Activated CD8-positive, alpha-beta memory T cell treated with anti-CD3 and anti-CD28 coated beads, Interleukin-2, amount 10 ng/mL, durations not matched to agents 7 days and 5 days (primary cell): ENCODE results near the gene NCAM2. TPM values are rescaled to one million over a fixed set of nuclear protein-coding genes. Genes with fewer than 3 reads are reported as not detected.

Experiments used
- ATAC-seq: fragments of 150-1000 bp; cut with Tn5 transposase; one replicate; pipeline ENCODE4 v1.10.0; 2021; ENCODE audit warnings: moderate library complexity
- CTCF ChIA-PET: fragments of 350-600 bp; sonication (Branson Sonifier 250); formaldehyde crosslinking; loops from one replicate; lab custom pipeline; 2021; ENCODE audit warnings: antibody characterized with exemption; lab: Charles Lee
- DNase-seq: peaks from one replicate; pipeline ENCODE4 v3.0.0-alpha.2; 2020
- H3K27ac Mint-ChIP-seq: one replicate; pipeline ENCODE4 v1.8.0; 2021; ENCODE audit warnings: mild to moderate bottlenecking, mixed read lengths
- H3K27me3 Mint-ChIP-seq: one replicate; pipeline ENCODE4 v1.8.0; 2021; ENCODE audit warnings: mixed read lengths
- H3K36me3 Mint-ChIP-seq: one replicate; pipeline ENCODE4 v1.8.0; 2021; ENCODE audit warnings: mild to moderate bottlenecking, mixed read lengths
- H3K4me1 Mint-ChIP-seq: one replicate; pipeline ENCODE4 v1.8.0; 2021; ENCODE audit warnings: mixed read lengths
- H3K4me3 Mint-ChIP-seq: one replicate; pipeline ENCODE4 v1.8.0; 2021; ENCODE audit warnings: mild to moderate bottlenecking, moderate library complexity, mixed read lengths
- H3K9me3 Mint-ChIP-seq: one replicate; pipeline ENCODE4 v1.8.0; 2022; ENCODE audit warnings: low read depth, mixed read lengths
- total RNA-seq, 2 experiments: library from RNA; stranded (reverse); gene quantifications; one replicate each; pipeline ENCODE4 v1.2.3, GENCODE V29; 2021

NCAM2 gene
- total RNA-seq, 2 experiments from 2014 or later: not detected

DNA sequence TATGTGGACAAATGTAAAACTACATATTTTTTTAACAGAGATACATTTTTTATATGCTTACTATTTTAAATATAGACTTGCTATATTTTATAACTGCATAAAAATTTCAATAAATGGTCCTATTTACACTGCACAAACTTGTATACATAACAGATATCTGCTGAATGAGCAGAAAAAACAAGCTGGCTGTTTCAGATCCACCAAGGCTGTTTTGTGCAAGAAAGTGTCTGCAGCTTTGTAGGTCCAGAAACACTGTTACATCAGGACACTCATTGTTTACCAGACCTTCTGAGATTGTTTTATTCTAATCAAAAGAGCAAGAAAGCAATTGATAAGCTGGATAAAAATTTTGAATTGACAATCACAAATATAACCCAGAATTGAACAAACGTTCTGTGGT is 99.3 kb downstream of the NCAM2 start:
- no peak overlapping the region for H3K27ac Mint-ChIP-seq
- H3K4me3 Mint-ChIP-seq: no peak overlapping the region
- H3K36me3 Mint-ChIP-seq: no peaks in the 10 kb centered on the region
- no peaks in the 10 kb centered on the region for H3K4me1 Mint-ChIP-seq
- no peaks in the 10 kb centered on the region for H3K27me3 Mint-ChIP-seq
- DNase-seq (no peak), ATAC-seq (no peak)
- H3K9me3 Mint-ChIP-seq: no peaks in the 10 kb centered on the region
- CTCF ChIA-PET: no interaction called here

DNA sequence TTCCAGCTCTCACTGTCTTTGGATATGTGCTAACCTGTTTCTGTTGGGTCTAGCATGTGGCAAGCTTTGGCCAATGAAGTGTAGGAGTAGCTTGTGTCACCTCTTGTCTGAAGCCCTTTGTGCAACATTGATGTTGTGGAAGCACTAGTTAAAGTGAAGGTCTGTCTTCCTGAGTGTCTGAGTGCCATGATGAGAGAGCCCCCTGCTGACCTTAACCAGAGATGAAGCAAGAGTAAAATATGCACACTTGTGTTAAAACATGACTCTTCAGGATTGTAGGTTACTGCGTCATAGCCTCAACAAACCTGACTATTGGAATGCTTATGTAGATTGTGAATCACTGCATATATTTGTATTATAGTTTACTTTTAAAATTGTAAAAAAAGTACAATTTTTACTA is 103.7 kb downstream of the NCAM2 start:
- CTCF ChIA-PET: no interaction called here
- Mint-ChIP-seq H3K27me3 (no peaks in the 10 kb centered on the region), H3K4me1 (no peaks in the 10 kb centered on the region), H3K4me3 (no peak overlapping the region), H3K9me3 (no peaks in the 10 kb centered on the region), H3K27ac (no peak overlapping the region), H3K36me3 (no peaks in the 10 kb centered on the region)
- DNase-seq (no peak), ATAC-seq (no peak)

DNA sequence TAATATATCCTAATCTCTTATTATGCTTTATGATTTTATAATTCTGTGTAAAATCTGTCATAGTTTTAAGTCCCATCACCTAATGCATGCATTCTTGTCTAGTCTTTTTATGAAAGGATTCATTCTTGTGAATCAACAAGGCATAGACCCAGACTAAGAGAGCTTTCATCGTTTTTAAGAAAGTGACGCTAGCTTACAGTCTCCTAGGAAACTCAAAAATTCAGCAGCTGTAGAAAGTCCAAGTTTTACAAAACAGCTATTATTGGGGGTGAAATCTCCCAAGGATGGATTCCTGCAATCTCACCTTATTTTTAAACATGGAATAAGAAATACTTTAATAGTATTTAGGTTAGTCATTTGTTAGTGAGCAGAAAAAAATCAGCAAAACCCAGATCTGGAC is 104.7 kb downstream of the NCAM2 start:
- Mint-ChIP-seq H3K27ac (no peak overlapping the region), H3K27me3 (no peaks in the 10 kb centered on the region), H3K36me3 (no peaks in the 10 kb centered on the region), H3K9me3 (no peaks in the 10 kb centered on the region), H3K4me1 (no peaks in the 10 kb centered on the region), H3K4me3 (no peak overlapping the region)
- DNase-seq: no peak
- CTCF ChIA-PET: no interaction called here
- no peak for ATAC-seq

DNA sequence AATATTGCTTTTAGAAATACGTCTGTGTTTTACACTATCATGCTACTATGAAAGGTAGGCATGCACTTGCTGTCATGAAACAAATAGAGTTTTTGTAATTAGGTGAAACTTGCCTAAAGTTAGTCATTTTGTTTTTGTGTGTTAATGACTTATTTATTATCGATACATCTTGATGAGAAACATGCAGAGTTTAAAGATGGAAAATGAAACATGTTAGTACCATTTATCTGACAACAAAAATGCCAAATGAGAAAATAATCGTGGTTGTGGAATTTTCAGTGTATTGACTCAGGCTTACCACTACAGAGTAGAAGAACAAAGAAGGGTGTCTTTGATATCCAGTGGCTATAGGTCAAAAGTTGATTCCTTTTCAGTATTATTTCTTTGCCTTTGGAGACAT is 105.5 kb downstream of the NCAM2 start:
- CTCF ChIA-PET: no interaction called here
- no peak overlapping the region for H3K4me3 Mint-ChIP-seq
- H3K27me3 Mint-ChIP-seq: no peaks in the 10 kb centered on the region
- no peaks in the 10 kb centered on the region for H3K36me3 Mint-ChIP-seq
- ATAC-seq (no peak), DNase-seq (no peak)
- no peaks in the 10 kb centered on the region for H3K4me1 Mint-ChIP-seq
- H3K9me3 Mint-ChIP-seq: no peaks in the 10 kb centered on the region
- H3K27ac Mint-ChIP-seq: no peak overlapping the region

DNA sequence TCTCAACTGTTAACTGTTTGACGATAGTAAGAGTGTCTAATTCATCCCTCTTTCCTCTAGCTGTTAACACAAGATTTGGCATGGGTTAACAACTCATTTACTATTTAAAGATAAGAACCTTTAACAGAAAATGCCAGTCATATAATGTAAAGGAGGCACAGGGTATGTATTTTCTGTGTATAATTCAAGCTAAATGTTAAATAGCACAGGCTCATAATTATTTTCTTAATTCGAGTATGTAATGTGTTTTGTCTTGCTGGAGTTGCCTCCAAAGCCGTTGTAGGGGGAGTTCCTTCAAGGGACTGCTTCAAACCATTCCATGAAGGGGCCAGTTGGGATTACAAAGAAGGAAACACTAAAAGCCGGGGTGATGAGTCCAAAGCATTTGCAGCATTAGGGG is 111.5 kb downstream of the NCAM2 start:
- CTCF ChIA-PET: no interaction called here
- no peaks in the 10 kb centered on the region for H3K27me3 Mint-ChIP-seq
- no peaks in the 10 kb centered on the region for H3K9me3 Mint-ChIP-seq
- H3K4me1 Mint-ChIP-seq: no peaks in the 10 kb centered on the region
- no peaks in the 10 kb centered on the region for H3K36me3 Mint-ChIP-seq
- H3K27ac Mint-ChIP-seq: no peak overlapping the region
- ATAC-seq (no peak), DNase-seq (no peak)
- H3K4me3 Mint-ChIP-seq: no peak overlapping the region

DNA sequence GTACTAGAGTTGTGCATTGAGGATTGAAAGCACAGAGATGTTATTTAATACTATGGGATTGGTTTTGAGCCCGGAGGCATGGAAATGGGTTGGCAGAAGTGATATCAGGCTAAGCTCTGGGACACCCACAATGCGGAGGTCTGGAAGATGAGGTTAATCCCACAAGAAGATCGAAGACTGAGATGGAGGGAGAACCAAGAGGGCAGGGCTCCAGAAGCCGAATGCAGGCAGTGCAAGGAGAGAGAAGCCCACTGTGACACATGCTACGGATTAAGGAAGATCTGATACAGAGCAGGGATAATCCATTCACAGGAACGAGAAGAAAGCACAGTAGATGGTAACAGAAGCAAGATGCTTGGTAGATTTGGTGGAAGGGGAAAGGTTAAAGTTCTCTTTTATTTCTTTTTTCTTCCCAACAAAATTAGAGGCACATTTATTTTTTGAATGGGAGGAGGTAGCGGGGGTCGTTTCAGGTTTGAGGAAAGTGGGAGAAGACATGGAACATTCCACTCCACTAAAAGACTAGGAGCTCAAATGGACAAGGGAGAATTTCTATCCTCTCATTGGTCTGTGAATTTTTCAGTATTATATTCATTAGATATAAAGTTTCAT is 113.2 kb downstream of the NCAM2 start:
- Mint-ChIP-seq H3K4me3 (no peak overlapping the region), H3K4me1 (no peaks in the 10 kb centered on the region), H3K36me3 (no peaks in the 10 kb centered on the region), H3K9me3 (no peaks in the 10 kb centered on the region), H3K27ac (no peak overlapping the region), H3K27me3 (no peaks in the 10 kb centered on the region)
- no peak for DNase-seq
- CTCF ChIA-PET: no interaction called here
- no peak for ATAC-seq

DNA sequence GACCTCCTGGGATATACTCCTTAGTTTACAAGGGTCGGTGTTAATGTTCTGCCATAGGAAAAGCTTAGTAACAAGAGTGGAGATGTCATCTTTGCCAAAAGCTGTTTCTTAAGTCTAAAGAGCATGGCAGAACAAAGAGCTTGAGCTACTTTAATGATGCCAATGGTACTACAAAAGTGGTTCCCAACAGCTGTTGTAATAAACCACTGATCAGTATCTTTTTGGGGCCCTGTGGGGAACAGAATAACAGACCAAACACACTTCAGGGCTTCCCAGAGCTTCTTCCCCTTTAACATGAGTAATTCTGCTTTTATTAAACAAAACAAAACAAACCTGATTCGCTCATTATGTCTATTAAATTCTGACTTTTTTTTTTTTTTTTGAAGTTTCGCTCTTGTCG is 116.3 kb downstream of the NCAM2 start:
- H3K27me3 Mint-ChIP-seq: no peaks in the 10 kb centered on the region
- no peak overlapping the region for H3K4me3 Mint-ChIP-seq
- CTCF ChIA-PET: interaction anchor here (0.6 kb wide), 1 partner anchor 719 kb away, joined by 4 read pairs; no protein-coding TSS in a partner anchor
- no peaks in the 10 kb centered on the region for H3K4me1 Mint-ChIP-seq
- no peaks in the 10 kb centered on the region for H3K9me3 Mint-ChIP-seq
- H3K27ac Mint-ChIP-seq: no peak overlapping the region
- H3K36me3 Mint-ChIP-seq: no peaks in the 10 kb centered on the region
- ATAC-seq (no peak), DNase-seq (no peak)

DNA sequence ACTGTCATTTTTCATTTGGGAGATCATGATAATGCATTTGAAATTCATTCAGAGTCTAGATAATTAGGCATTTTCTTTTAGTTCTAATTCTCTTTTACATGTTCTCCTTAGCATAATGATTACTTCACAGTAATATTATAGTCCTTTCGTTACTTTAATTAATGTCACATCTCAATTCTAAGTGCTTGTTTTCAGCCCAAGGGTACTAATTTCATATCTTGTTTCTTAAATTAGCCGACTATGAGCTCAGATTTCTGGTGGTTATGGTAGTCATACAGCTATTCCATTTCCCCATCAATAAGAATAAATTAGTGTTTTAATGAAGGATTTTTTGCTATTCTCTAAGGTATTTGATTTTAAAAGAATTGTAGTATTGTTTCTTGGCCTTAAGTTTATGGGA is 120.9 kb downstream of the NCAM2 start:
- H3K27me3 Mint-ChIP-seq: no peaks in the 10 kb centered on the region
- no peak overlapping the region for H3K27ac Mint-ChIP-seq
- no peaks in the 10 kb centered on the region for H3K36me3 Mint-ChIP-seq
- no peak overlapping the region for H3K4me3 Mint-ChIP-seq
- no peaks in the 10 kb centered on the region for H3K4me1 Mint-ChIP-seq
- ATAC-seq: no peak
- H3K9me3 Mint-ChIP-seq: peaks cover 3% of the 10 kb centered on the region
- CTCF ChIA-PET: no interaction called here
- no peak for DNase-seq

DNA sequence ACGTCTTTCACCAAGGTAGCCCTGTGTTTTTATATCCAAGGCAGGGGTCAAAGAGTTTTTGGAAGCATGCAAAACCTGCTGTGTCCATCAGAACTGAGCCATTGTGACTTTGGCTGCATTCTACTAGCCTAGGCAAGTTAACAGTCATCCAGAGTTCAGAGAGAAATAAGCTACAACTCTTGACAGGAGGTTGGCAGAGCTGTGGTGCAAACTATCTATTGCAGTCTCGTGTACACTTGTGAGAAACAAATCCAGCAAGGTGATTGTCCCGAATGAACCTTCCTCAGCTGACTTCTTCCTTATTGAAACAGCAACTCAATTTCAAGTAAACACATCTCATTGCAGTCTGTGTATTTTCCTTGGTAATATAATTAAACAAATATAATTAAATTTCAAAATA is 124.5 kb downstream of the NCAM2 start:
- CTCF ChIA-PET: no interaction called here
- ATAC-seq: no peak
- no peaks in the 10 kb centered on the region for H3K4me1 Mint-ChIP-seq

DNA sequence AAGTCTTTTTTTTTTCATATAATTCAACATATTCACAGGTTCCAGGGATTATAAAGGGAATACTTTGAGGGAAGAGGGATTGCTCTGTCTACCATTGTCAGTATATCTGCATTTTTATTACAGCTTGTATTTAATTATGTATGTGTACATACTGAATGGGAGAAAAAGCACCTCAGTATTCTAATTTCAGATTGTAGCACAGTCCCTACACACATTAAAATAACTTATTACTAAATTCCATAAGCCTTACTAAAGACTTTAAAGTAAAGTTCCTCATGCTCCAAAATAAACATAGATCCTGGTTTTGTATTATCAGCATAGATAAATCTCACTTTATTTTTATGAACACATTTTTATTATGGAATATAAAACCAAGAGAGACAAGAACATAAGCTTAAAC is 134.2 kb downstream of the NCAM2 start:
- CTCF ChIA-PET: no interaction called here
- Mint-ChIP-seq H3K27ac (no peak overlapping the region), H3K36me3 (no peaks in the 10 kb centered on the region), H3K9me3 (no peaks in the 10 kb centered on the region), H3K4me3 (no peak overlapping the region), H3K27me3 (no peaks in the 10 kb centered on the region), H3K4me1 (no peaks in the 10 kb centered on the region)
- DNase-seq (no peak), ATAC-seq (no peak)

More for the DNA sequence above, 124.5 kb downstream of the NCAM2 start:
- Mint-ChIP-seq H3K9me3 (peaks cover 3% of the 10 kb centered on the region), H3K27ac (no peak overlapping the region), H3K36me3 (no peaks in the 10 kb centered on the region), H3K4me3 (no peak overlapping the region), H3K27me3 (no peaks in the 10 kb centered on the region)
- no peak for DNase-seq

DNA sequence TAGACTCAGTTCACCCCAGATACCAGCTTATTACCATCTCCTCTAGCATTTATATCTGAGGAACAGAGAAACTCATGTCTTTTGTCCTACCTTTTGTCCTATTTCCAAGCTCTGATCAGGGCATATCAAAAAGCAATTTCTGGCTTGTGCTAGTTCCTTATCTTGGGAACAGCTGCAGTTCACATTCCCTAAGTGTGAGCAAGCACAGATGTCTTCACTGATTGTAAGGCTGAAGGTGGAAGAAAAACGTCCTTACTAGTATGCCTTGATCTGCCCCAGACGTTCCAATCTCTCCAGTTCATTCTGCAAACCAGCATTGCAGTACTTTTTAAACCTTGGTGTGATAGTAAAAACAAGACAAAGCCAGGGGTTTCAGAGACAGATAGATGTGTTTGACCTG is 139.8 kb downstream of the NCAM2 start:
- H3K4me3 Mint-ChIP-seq: no peak overlapping the region
- no peaks in the 10 kb centered on the region for H3K36me3 Mint-ChIP-seq
- no peaks in the 10 kb centered on the region for H3K4me1 Mint-ChIP-seq
- H3K27me3 Mint-ChIP-seq: no peaks in the 10 kb centered on the region
- DNase-seq (no peak), ATAC-seq (no peak)
- H3K9me3 Mint-ChIP-seq: no peaks in the 10 kb centered on the region
- no peak overlapping the region for H3K27ac Mint-ChIP-seq
- CTCF ChIA-PET: no interaction called here

DNA sequence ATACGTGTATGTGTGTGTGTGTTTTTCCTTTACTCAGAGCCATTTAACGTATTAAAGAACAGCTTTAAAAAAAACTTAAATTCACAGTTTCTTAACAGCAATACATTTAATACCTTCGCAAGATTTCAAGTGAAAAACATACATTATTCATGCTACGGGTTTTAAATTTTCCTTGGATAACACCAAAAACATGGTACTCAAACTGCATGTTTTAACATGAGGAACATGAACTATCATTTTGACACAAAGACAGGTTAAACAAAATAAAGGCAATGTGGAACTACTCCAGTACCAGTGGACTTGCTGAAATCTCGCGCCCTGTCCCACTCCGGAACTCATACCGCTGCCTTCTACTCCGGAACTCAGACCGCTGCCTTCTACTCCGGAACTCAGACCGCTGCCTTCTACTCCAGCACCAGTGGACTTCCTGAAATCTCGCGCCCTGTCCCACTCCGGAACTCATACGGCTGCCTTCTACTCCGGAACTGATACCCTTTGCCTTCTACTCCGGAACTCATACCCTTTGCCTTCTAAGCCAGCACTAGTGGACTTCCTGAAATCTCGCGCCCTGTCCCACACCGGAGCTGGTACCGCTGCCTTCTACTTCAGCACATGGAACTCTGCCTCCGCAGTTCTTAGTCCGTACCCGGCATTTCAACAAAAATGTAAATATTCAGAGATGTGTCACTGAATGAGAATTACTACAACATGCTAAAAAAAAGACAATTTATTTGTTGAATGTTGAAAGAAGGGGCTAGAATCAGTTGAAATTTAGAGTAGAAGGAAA is 148.6 kb downstream of the NCAM2 start:
- peaks cover 2% of the 10 kb centered on the region for H3K9me3 Mint-ChIP-seq
- CTCF ChIA-PET: no interaction called here
- H3K4me3 Mint-ChIP-seq: no peak overlapping the region
- H3K36me3 Mint-ChIP-seq: no peaks in the 10 kb centered on the region
- ATAC-seq: no peak
- no peaks in the 10 kb centered on the region for H3K27me3 Mint-ChIP-seq
- H3K27ac Mint-ChIP-seq: no peak overlapping the region
- H3K4me1 Mint-ChIP-seq: no peaks in the 10 kb centered on the region
- no peak for DNase-seq

DNA sequence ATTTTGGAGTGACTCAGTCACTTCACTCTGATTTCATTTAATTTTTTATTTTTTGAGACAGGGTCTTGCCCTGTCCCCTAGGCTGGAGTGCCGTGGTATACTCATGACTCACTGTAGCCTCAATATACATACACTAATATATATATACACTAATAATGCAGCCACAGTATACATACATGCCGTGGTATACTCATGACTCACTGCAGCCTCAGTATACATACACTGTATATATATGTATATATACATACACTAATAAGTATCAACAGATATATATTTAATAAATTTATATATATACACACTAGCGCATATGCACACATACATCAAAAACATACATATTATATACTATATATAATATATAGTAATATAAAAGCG is 149.2 kb downstream of the NCAM2 start:
- ATAC-seq (no peak), DNase-seq (no peak)
- H3K27me3 Mint-ChIP-seq: no peaks in the 10 kb centered on the region
- H3K36me3 Mint-ChIP-seq: no peaks in the 10 kb centered on the region
- CTCF ChIA-PET: no interaction called here
- no peak overlapping the region for H3K27ac Mint-ChIP-seq
- peaks cover 2% of the 10 kb centered on the region for H3K9me3 Mint-ChIP-seq
- H3K4me3 Mint-ChIP-seq: no peak overlapping the region
- no peaks in the 10 kb centered on the region for H3K4me1 Mint-ChIP-seq

DNA sequence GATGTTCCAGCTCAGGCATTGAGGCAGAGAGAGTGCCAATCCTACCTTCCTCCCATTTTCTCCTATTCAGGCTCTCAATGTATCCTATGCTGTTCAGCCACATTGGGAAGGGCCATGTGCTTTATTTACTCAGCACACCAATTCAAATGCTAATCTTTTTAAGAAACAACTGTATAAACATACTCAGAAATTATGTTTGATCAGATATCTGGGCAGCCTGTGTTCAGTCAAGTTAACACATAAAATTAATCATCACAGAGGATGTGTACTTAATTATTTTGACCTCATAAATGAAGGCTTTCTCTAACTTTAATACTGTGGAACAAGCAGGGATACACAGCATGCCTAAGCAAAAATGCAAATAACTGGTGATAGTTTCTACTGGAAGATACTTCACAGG is 149.8 kb downstream of the NCAM2 start:
- ATAC-seq (no peak), DNase-seq (no peak)
- Mint-ChIP-seq H3K4me3 (no peak overlapping the region), H3K27me3 (no peaks in the 10 kb centered on the region), H3K9me3 (peaks cover 2% of the 10 kb centered on the region), H3K4me1 (no peaks in the 10 kb centered on the region), H3K36me3 (no peaks in the 10 kb centered on the region), H3K27ac (no peak overlapping the region)
- CTCF ChIA-PET: no interaction called here
